Aorta (tissue), 5 donors: ENCODE results near the gene TRIP12. TPM values are rescaled to one million over a fixed set of nuclear protein-coding genes. Genes with fewer than 3 reads are reported as not detected.

Experiments
- ATAC-seq: fragments of 200-7000 bp; cut with Tn5 transposase; one replicate; pipeline ENCODE4 v1.9.1; 2022; ENCODE audit warnings: moderate library complexity; ENCODE audit not compliant: low FRiP score
- DNase-seq, 2 donors: peaks; one replicate each; pipeline ENCODE4 v3.0.0-alpha.2; 2020
- H3K27ac ChIP-seq, 2 donors: one replicate each; pipeline ENCODE4 v1.5.1; 2013; ENCODE audit warnings: low read length in 2 of 2, mild to moderate bottlenecking in 2 of 2, moderate library complexity in 2 of 2, control low read depth in 1 of 2, inconsistent platforms in 1 of 2, low read depth in 1 of 2
- H3K27me3 ChIP-seq, 2 donors: one replicate each; pipeline ENCODE4 v1.6.1; 2013; ENCODE audit warnings: control low read depth in 1 of 2, low read length in 1 of 2, mild to moderate bottlenecking in 1 of 2, moderate library complexity in 1 of 2; ENCODE audit not compliant: insufficient read depth in 2 of 2, control insufficient read depth in 1 of 2
- H3K36me3 ChIP-seq, 2 donors: one replicate each; pipeline ENCODE4 v1.6.1; 2013; ENCODE audit warnings: control low read depth in 1 of 2, low read length in 1 of 2, mild to moderate bottlenecking in 1 of 2; ENCODE audit not compliant: insufficient read depth in 2 of 2, control insufficient read depth in 1 of 2
- H3K4me1 ChIP-seq, 2 donors: one replicate each; pipeline ENCODE4 v1.6.1; 2013; ENCODE audit warnings: low read length in 2 of 2, control low read depth in 1 of 2, mild to moderate bottlenecking in 1 of 2, moderate library complexity in 1 of 2; ENCODE audit not compliant: insufficient read depth in 2 of 2, control insufficient read depth in 1 of 2
- H3K4me3 ChIP-seq, 2 donors: one replicate each; pipeline ENCODE4 v1.5.1; 2013; ENCODE audit warnings: low read length in 2 of 2, control low read depth in 1 of 2, mild to moderate bottlenecking in 1 of 2
- H3K9me3 ChIP-seq: one replicate; pipeline ENCODE4 v1.6.1; 2013; ENCODE audit warnings: mild to moderate bottlenecking, low read length; ENCODE audit not compliant: control insufficient read depth
- WGBS, 2 donors: extraction: QIAGEN DNeasy Blood & Tissue Kit; methylation state at CpG; one replicate each; pipeline ENCODE4 v1.1.7; 2013; 5-methylcytosine and 5-hydroxymethylcytosine counted together
- intact Hi-C, 2 donors: fragments of 100-400 bp; cut with DNase I; formaldehyde crosslinking; loops; one replicate each; pipeline versions ENCODE4 v1.14.2 to v1.15.0; 2022
- polyA plus RNA-seq, 2 donors: library from polyadenylated mRNA; stranded (reverse); fragments of 200-250 nt; gene quantifications; one replicate each; pipeline ENCODE4 v1.2.3, GENCODE V29; 2013
- total RNA-seq, 2 donors: library from RNA; stranded (reverse); fragmentation: NEBNext Ultra II Directional; extraction: Animal tissue kit (Norgen Biotek cat#: 25700); gene quantifications; one replicate each; pipeline ENCODE4 v1.2.1, GENCODE V29; 2021
- donor health status: healthy with polysubstance abuse.
- donor health status: Bipolar disorder and iron deficiency.
- donor health status: DM: no; HTN: no; CAD: no.
- donor health status: DM: no; HTN: no; CAD: no.
- donor health status: DM: yes; HTN: yes; CAD: no.

The TRIP12 gene
- total and polyA plus RNA-seq, 4 donors = 22.5 to 232 (median 123) TPM

GRCh38 chr2:229738024-229738625, 183.7 kb downstream of the TRIP12 start:
- no peak overlapping the region for H3K27ac ChIP-seq
- peaks cover 0 to 1% of the 10 kb centered on the region in 2 donors for H3K4me1 ChIP-seq
- intact Hi-C loops = no loop called here
- no peak for ATAC-seq
- peaks cover 8% of the 10 kb centered on the region for H3K9me3 ChIP-seq
- no peaks in the 10 kb centered on the region for H3K36me3 ChIP-seq
- no peak for DNase-seq
- H3K27me3 ChIP-seq = no peaks in the 10 kb centered on the region
- WGBS, 2 donors = 83 to 86% methylated on average over 3 of the region's 3 CpGs
- no peak overlapping the region for H3K4me3 ChIP-seq

- H3K27ac ChIP-seq = no peak overlapping the region
- ATAC-seq (no peak), DNase-seq (no peak)
- WGBS, 2 donors = 43 to 57% methylated on average over 1 of the region's 1 CpG
- no peaks in the 10 kb centered on the region for H3K4me1 ChIP-seq
- H3K36me3 ChIP-seq = no peaks in the 10 kb centered on the region
- H3K4me3 ChIP-seq = no peak overlapping the region
- H3K9me3 ChIP-seq = peaks cover 5% of the 10 kb centered on the region
- no peaks in the 10 kb centered on the region for H3K27me3 ChIP-seq
- intact Hi-C loops = no loop called here
Observed at GRCh38 chr2:229734410-229734809, 187.4 kb downstream of the TRIP12 start.

GRCh38 chr2:229733611-229734245, 188.1 kb downstream of the TRIP12 start:
- DNase-seq (no peak), ATAC-seq (no peak)
- no peaks in the 10 kb centered on the region for H3K4me1 ChIP-seq
- no peaks in the 10 kb centered on the region for H3K36me3 ChIP-seq
- intact Hi-C loops = no loop called here
- H3K4me3 ChIP-seq = no peak overlapping the region
- no peak overlapping the region for H3K27ac ChIP-seq
- peaks cover 4% of the 10 kb centered on the region for H3K9me3 ChIP-seq
- no peaks in the 10 kb centered on the region for H3K27me3 ChIP-seq
- 68 to 78% methylated on average over 6 of the region's 6 CpGs for whole genome bisulfite sequencing, 2 donors

- ATAC-seq = no peak
- intact Hi-C loops = no loop called here
- DNase-seq = no peak
- Histone ChIP-seq H3K4me3 (no peak overlapping the region), H3K9me3 (peaks cover 4% of the 10 kb centered on the region), H3K27me3 (no peaks in the 10 kb centered on the region), H3K36me3 (no peaks in the 10 kb centered on the region), H3K27ac (no peak overlapping the region), H3K4me1 (no peaks in the 10 kb centered on the region)
- WGBS, 2 donors = 82 to 91% methylated on average over 6 of the region's 6 CpGs
Observed at GRCh38 chr2:229732897-229733296, 188.9 kb downstream of the TRIP12 start.

- WGBS, 2 donors = 28 to 34% methylated on average over 4 of the region's 4 CpGs
- H3K4me3 ChIP-seq = no peak overlapping the region
- H3K27me3 ChIP-seq = no peaks in the 10 kb centered on the region
- DNase-seq (no peak), ATAC-seq (peak; percentile 33)
- intact Hi-C loops = no loop called here
- no peaks in the 10 kb centered on the region for H3K36me3 ChIP-seq
- no peak overlapping the region for H3K27ac ChIP-seq
- H3K9me3 ChIP-seq = peaks cover 4% of the 10 kb centered on the region
- no peaks in the 10 kb centered on the region for H3K4me1 ChIP-seq
Observed at GRCh38 chr2:229731916-229732315, 189.9 kb downstream of the TRIP12 start.

GRCh38 chr2:229731363-229731762, 190.4 kb downstream of the TRIP12 start:
- no peaks in the 10 kb centered on the region for H3K36me3 ChIP-seq
- no peak overlapping the region for H3K27ac ChIP-seq

GRCh38 chr2:229728370-229728769, 193.4 kb downstream of the TRIP12 start:
- H3K36me3 ChIP-seq = no peaks in the 10 kb centered on the region
- intact Hi-C loops = no loop called here
- no peak for ATAC-seq

More at GRCh38 chr2:229731363-229731762, 190.4 kb downstream of the TRIP12 start:
- Histone ChIP-seq H3K4me3 (no peak overlapping the region), H3K9me3 (peaks cover 4% of the 10 kb centered on the region), H3K4me1 (no peaks in the 10 kb centered on the region), H3K27me3 (no peaks in the 10 kb centered on the region)
- 76 to 82% methylated on average over 5 of the region's 5 CpGs for WGBS, 2 donors
- DNase-seq (no peak), ATAC-seq (no peak)
- intact Hi-C loops = no loop called here

GRCh38 chr2:229726643-229727042, 195.2 kb downstream of the TRIP12 start:
- intact Hi-C loops = no loop called here
- H3K4me3 ChIP-seq = no peak overlapping the region
- WGBS, 2 donors = 85% methylated on average over 2 of the region's 2 CpGs

More at GRCh38 chr2:229728370-229728769, 193.4 kb downstream of the TRIP12 start:
- Histone ChIP-seq H3K4me1 (no peaks in the 10 kb centered on the region), H3K27me3 (no peaks in the 10 kb centered on the region), H3K4me3 (no peak overlapping the region), H3K27ac (no peak overlapping the region), H3K9me3 (no peaks in the 10 kb centered on the region)
- no peak for DNase-seq

More at GRCh38 chr2:229726643-229727042, 195.2 kb downstream of the TRIP12 start:
- Histone ChIP-seq H3K9me3 (no peaks in the 10 kb centered on the region), H3K36me3 (no peaks in the 10 kb centered on the region), H3K27me3 (no peaks in the 10 kb centered on the region), H3K4me1 (no peaks in the 10 kb centered on the region), H3K27ac (no peak overlapping the region)
- ATAC-seq = no peak
- no peak for DNase-seq
